Lung (tissue), 12 donors: ENCODE measurements around the gene ATG2A. TPM values are rescaled to one million over a fixed set of nuclear protein-coding genes. Genes with fewer than 3 reads are reported as not detected.

Source experiments
- ATAC-seq: fragments of 200-7000 bp; cut with Tn5 transposase; one replicate; pipeline ENCODE4 v1.9.1; 2020; ENCODE audit warnings: moderate number of reproducible peaks; ENCODE audit not compliant: insufficient read depth, low FRiP score
- DNase-seq, 3 donors: peaks; one replicate each; pipeline ENCODE4 v3.0.0-alpha.2; 2013 to 2017
- H3K27ac ChIP-seq, 2 donors: one replicate each; pipeline ENCODE4 v1.5.1; 2013; ENCODE audit warnings: mild to moderate bottlenecking in 2 of 2, moderate library complexity in 2 of 2, control low read depth in 1 of 2, inconsistent platforms in 1 of 2, low read depth in 1 of 2, low read length in 1 of 2
- H3K27me3 ChIP-seq, 3 donors: one replicate each; pipeline ENCODE4 v1.5.1; 2013; ENCODE audit warnings: low read length in 2 of 3; ENCODE audit not compliant: control insufficient read depth in 3 of 3, insufficient read depth in 3 of 3
- H3K36me3 ChIP-seq, 4 donors: one replicate each; pipeline ENCODE4 v1.5.1; 2013; ENCODE audit warnings: low read length in 4 of 4, mild to moderate bottlenecking in 1 of 4, moderate library complexity in 1 of 4; ENCODE audit not compliant: control insufficient read depth in 4 of 4, insufficient read depth in 4 of 4
- H3K4me1 ChIP-seq, 5 donors: one replicate each; pipeline ENCODE4 v1.5.1; 2013; ENCODE audit warnings: low read length in 5 of 5, mild to moderate bottlenecking in 2 of 5, moderate library complexity in 1 of 5; ENCODE audit not compliant: control insufficient read depth in 5 of 5, insufficient read depth in 5 of 5
- H3K4me3 ChIP-seq: one replicate; pipeline ENCODE4 v1.5.1; 2013; ENCODE audit warnings: mild to moderate bottlenecking, control low read depth, moderate library complexity
- H3K9ac ChIP-seq, 2 donors: one replicate each; pipeline ENCODE4 v1.5.1; 2013; ENCODE audit warnings: low read length in 2 of 2, control low read depth in 1 of 2; ENCODE audit not compliant: insufficient read depth in 1 of 2
- H3K9me3 ChIP-seq, 4 donors: one replicate each; pipeline ENCODE4 v1.5.1; 2013; ENCODE audit warnings: low read length in 3 of 4, mild to moderate bottlenecking in 1 of 4, moderate library complexity in 1 of 4; ENCODE audit not compliant: control insufficient read depth in 4 of 4, insufficient read depth in 3 of 4
- CTCF ChIP-seq: IDR thresholded peaks from 2 replicates; pipeline ENCODE4 v1.5.1; 2012; ENCODE audit warnings: mild to moderate bottlenecking; ENCODE audit errors: control extremely low read depth, extremely low read depth
- WGBS, 2 donors: extraction: QIAGEN DNeasy Blood & Tissue Kit; methylation state at CpG; one replicate each; pipeline ENCODE4 v1.1.7; 2013; 5-methylcytosine and 5-hydroxymethylcytosine counted together
- polyA plus RNA-seq, 2 donors: library from polyadenylated mRNA; stranded (reverse); fragments of 200-250 nt; gene quantifications; one replicate each; pipeline ENCODE4 v1.2.1, GENCODE V29; 2013
- total RNA-seq, 2 donors: library from RNA; depleted of rRNA in 1 of 2; stranded (reverse); fragments of >200 nt in 1 of 2; gene quantifications; one replicate each; pipeline ENCODE4 v1.2.1, GENCODE V29; 2014 to 2021
- donor health status: control.
- donor health status: control.
- donor health status: Bipolar disorder and iron deficiency.
- donor health status: healthy.
- donor health status: DM: yes; HTN: yes; CAD: no.

ATG2A gene
- total and polyA plus RNA-seq, 4 donors, result 17.4 to 32.5 (median 21.0) TPM

GRCh38 chr11:64896448-64897022 lies 20.5 kb downstream of the ATG2A start:
- H3K36me3 ChIP-seq, result peaks cover 5 to 63% (median 17%) of the 10 kb centered on the region in 4 donors
- no peak overlapping the region for H3K9ac ChIP-seq
- no peaks in the 10 kb centered on the region for H3K9me3 ChIP-seq
- H3K4me3 ChIP-seq, result no peak overlapping the region
- peaks cover 0 to 3% (median 0%) of the 10 kb centered on the region in 5 donors for H3K4me1 ChIP-seq
- ATAC-seq (no peak), DNase-seq (no peak)
- TF ChIP-seq CTCF, result no peak
- H3K27me3 ChIP-seq, result no peaks in the 10 kb centered on the region
- 90% methylated on average over 14 of the region's 14 CpGs for WGBS, 2 donors
- no peak overlapping the region for H3K27ac ChIP-seq

- H3K9ac ChIP-seq, result no peak overlapping the region
- no peak for DNase-seq
- H3K27me3 ChIP-seq, result no peaks in the 10 kb centered on the region
- ATAC-seq, result no peak
- 84 to 91% methylated on average over 39 of the region's 39 CpGs for WGBS, 2 donors
- H3K27ac ChIP-seq, result no peak overlapping the region
- TF ChIP-seq CTCF, result no peak
- H3K36me3 ChIP-seq, result peaks cover 0 to 49% (median 12%) of the 10 kb centered on the region in 4 donors
- H3K4me1 ChIP-seq, result peaks cover 0 to 3% (median 0%) of the 10 kb centered on the region in 5 donors
- no peaks in the 10 kb centered on the region for H3K9me3 ChIP-seq
- no peak overlapping the region for H3K4me3 ChIP-seq
Observed at GRCh38 chr11:64894812-64895452, 22.1 kb downstream of the ATG2A start.

GRCh38 chr11:64894070-64894811 lies 22.8 kb downstream of the ATG2A start:
- peaks cover 0 to 45% (median 9%) of the 10 kb centered on the region in 4 donors for H3K36me3 ChIP-seq
- H3K4me3 ChIP-seq, result no peak overlapping the region
- no peak overlapping the region for H3K9ac ChIP-seq
- H3K4me1 ChIP-seq, result peaks cover 0 to 3% (median 0%) of the 10 kb centered on the region in 5 donors
- no peaks in the 10 kb centered on the region for H3K9me3 ChIP-seq
- peak; percentile 82 for ATAC-seq
- TF ChIP-seq CTCF, result peak; percentile 83
- no peaks in the 10 kb centered on the region for H3K27me3 ChIP-seq
- 37 to 46% methylated on average over 14 of the region's 14 CpGs for WGBS, 2 donors
- no peak overlapping the region for H3K27ac ChIP-seq
- peak; percentile 58 to 74 (median 70) for DNase-seq
